ENCODE results near the gene PDZD2.
"Not testable (repeated sequence)": the region's sequence is repeated elsewhere in the genome, so short reads cannot be mapped to it uniquely, and the experiment has no call there.

PDZD2 gene

GRCh38 chr5:32008746-32009145 lies 369.8 kb downstream of the PDZD2 start:
- DNase-seq (ENCODE audit: low read depth in 2 of 2) = no peak

GRCh38 chr5:32013658-32014057 lies 374.7 kb downstream of the PDZD2 start:
- no peak for DNase-seq (ENCODE audit: low read depth in 2 of 2)

- no peak for DNase-seq (ENCODE audit: low read depth in 2 of 2)
Observed at GRCh38 chr5:32014096-32014745, 375.3 kb downstream of the PDZD2 start.

- not testable (repeated sequence) for DNase-seq (ENCODE audit: low read depth in 2 of 2)
Observed at GRCh38 chr5:32015262-32015661, 376.3 kb downstream of the PDZD2 start.

GRCh38 chr5:32017692-32018367 lies 378.9 kb downstream of the PDZD2 start:
- no peak for DNase-seq (ENCODE audit: low read depth in 2 of 2)

- no peak for DNase-seq (ENCODE audit: low read depth in 2 of 2)
Observed at GRCh38 chr5:32018476-32019436, 379.8 kb downstream of the PDZD2 start.

- no peak for DNase-seq (ENCODE audit: low read depth in 2 of 2)
Observed at GRCh38 chr5:32020271-32020670, 381.3 kb downstream of the PDZD2 start.

GRCh38 chr5:32020946-32021345 lies 382.0 kb downstream of the PDZD2 start:
- DNase-seq (ENCODE audit: low read depth in 2 of 2) = no peak

GRCh38 chr5:32021771-32022170 lies 382.8 kb downstream of the PDZD2 start:
- no peak for DNase-seq (ENCODE audit: low read depth in 2 of 2)

- no peak for DNase-seq (ENCODE audit: low read depth in 2 of 2)
Observed at GRCh38 chr5:32022638-32023037, 383.7 kb downstream of the PDZD2 start.

- no peak for DNase-seq (ENCODE audit: low read depth in 2 of 2)
Observed at GRCh38 chr5:32023816-32024215, 384.9 kb downstream of the PDZD2 start.

GRCh38 chr5:32024751-32025150 lies 385.8 kb downstream of the PDZD2 start:
- DNase-seq (ENCODE audit: low read depth in 2 of 2) = no peak

- no peak for DNase-seq (ENCODE audit: low read depth in 2 of 2)
Observed at GRCh38 chr5:32027093-32027716, 388.3 kb downstream of the PDZD2 start.

GRCh38 chr5:32027717-32028458 lies 389.0 kb downstream of the PDZD2 start:
- DNase-seq (ENCODE audit: low read depth in 2 of 2) = no peak

- DNase-seq (ENCODE audit: low read depth in 2 of 2) = no peak
Observed at GRCh38 chr5:32029261-32029660, 390.3 kb downstream of the PDZD2 start.

GRCh38 chr5:32029781-32030180 lies 390.9 kb downstream of the PDZD2 start:
- no peak for DNase-seq (ENCODE audit: low read depth in 2 of 2)

GRCh38 chr5:32030222-32030621 lies 391.3 kb downstream of the PDZD2 start:
- DNase-seq (ENCODE audit: low read depth in 2 of 2) = no peak

GRCh38 chr5:32030686-32031085 lies 391.8 kb downstream of the PDZD2 start:
- DNase-seq (ENCODE audit: low read depth in 2 of 2) = no peak

- DNase-seq (ENCODE audit: low read depth in 2 of 2) = no peak
Observed at GRCh38 chr5:32031089-32031488, 392.2 kb downstream of the PDZD2 start.

GRCh38 chr5:32038523-32038922 lies 399.6 kb downstream of the PDZD2 start:
- no peak for DNase-seq (ENCODE audit: low read depth in 2 of 2)

- DNase-seq (ENCODE audit: low read depth in 2 of 2) = not testable (repeated sequence)
Observed at GRCh38 chr5:32039133-32039532, 400.2 kb downstream of the PDZD2 start.
